Mammary epithelial cell (primary cell): Measurements from ENCODE around the gene SDHA.
"Not testable (repeated sequence)": the region's sequence is repeated elsewhere in the genome, so short reads cannot be mapped to it uniquely, and the experiment has no call there.

Source experiments
- CTCF ChIP-seq, 2 donors: IDR thresholded peaks in 1 of 2; conservative IDR thresholded peaks in 1 of 2; 2 replicates each; pipeline ENCODE4 v1.5.1; 2011 to 2012; ENCODE audit warnings: inconsistent platforms in 2 of 2, low read length in 2 of 2, mild to moderate bottlenecking in 2 of 2, control low read depth in 1 of 2, low read depth in 1 of 2; ENCODE audit not compliant: insufficient read depth in 1 of 2; ENCODE audit errors: extremely low read depth in 1 of 2
- EZH2 ChIP-seq: IDR thresholded peaks from 2 replicates; pipeline ENCODE4 v1.6.1; 2012; ENCODE audit warnings: low read length, inconsistent platforms, borderline replicate concordance

GRCh38 chr5:299921-300320 is 81.8 kb downstream of the SDHA start:
- not testable (repeated sequence) for TF ChIP-seq CTCF (conservative IDR thresholded peaks at IDR 0.05 in 1 of 2, IDR thresholded peaks at IDR 0.05 in 1 of 2; ENCODE audit: extremely low read depth in 1 of 2, insufficient read depth in 1 of 2, low read depth in 1 of 2, low read length in 2 of 2); EZH2
